ENCODE data around the gene DISC1.

DISC1 gene

DNA sequence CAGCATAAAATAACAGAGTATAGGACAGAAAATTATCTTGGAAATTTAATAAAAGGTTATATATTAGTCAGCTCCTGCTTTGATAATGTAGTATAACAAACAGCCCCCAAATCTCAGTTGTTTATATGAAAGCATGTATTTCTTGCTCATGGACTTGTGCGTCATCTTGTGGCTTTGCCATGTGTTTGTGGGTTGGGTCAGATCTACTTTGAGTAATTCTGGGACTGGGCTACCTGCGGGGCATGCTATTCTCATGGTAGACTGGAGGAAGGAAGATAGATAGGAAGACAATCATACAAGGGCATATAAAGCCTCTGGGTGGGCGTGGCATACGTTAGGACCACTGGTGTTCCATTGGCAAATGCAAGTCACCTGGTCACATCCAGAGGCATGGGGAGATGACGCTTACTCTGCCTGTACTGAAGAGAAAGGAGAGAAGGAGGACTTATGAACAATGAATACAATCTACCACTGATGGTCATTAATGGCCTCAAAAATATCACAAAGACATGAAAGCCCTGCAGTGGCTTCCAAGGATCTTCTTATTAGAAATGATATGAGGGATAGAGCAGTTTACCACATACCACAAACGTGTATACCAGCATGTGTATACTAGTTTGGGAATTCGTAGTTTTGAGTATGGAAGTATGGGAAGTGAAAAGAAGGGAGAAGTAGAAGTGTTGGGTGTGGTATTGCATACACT, 267.0 kb downstream of the DISC1 start:
- Histone ChIP-seq H4K20me1 (ENCODE audit: insufficient read depth, low read length) (no peaks in the 10 kb centered on the region), H3K4me2 (ENCODE audit: low read length) (no peak overlapping the region), H3K79me2 (ENCODE audit: low read length) (no peaks in the 10 kb centered on the region), H3K4me1 (ENCODE audit: low read length) (no peaks in the 10 kb centered on the region), H3K4me3 (ENCODE audit: low read length) (no peak overlapping the region), H2AFZ (ENCODE audit: low read depth, low read length) (no peak overlapping the region), H3K27me3 (ENCODE audit: low read depth, low read length) (peaks cover 13% of the 10 kb centered on the region; the same call in 1 of the 2 replicates), H3K9ac (ENCODE audit: low read length) (no peak overlapping the region), H3K9me3 (ENCODE audit: insufficient read depth, low read length) (no peaks in the 10 kb centered on the region), H3K36me3 (replicated peaks; ENCODE audit: low read depth, low read length) (no peaks in the 10 kb centered on the region), H3K27ac (ENCODE audit: low read length) (no peak overlapping the region)
- TF ChIP-seq, protein P1, sequence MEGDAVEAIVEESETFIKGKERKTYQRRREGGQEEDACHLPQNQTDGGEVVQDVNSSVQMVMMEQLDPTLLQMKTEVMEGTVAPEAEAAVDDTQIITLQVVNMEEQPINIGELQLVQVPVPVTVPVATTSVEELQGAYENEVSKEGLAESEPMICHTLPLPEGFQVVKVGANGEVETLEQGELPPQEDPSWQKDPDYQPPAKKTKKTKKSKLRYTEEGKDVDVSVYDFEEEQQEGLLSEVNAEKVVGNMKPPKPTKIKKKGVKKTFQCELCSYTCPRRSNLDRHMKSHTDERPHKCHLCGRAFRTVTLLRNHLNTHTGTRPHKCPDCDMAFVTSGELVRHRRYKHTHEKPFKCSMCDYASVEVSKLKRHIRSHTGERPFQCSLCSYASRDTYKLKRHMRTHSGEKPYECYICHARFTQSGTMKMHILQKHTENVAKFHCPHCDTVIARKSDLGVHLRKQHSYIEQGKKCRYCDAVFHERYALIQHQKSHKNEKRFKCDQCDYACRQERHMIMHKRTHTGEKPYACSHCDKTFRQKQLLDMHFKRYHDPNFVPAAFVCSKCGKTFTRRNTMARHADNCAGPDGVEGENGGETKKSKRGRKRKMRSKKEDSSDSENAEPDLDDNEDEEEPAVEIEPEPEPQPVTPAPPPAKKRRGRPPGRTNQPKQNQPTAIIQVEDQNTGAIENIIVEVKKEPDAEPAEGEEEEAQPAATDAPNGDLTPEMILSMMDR (IDR thresholded peaks at IDR 0.05; ENCODE audit: low read depth, low read length) = no peak
- TF ChIP-seq EZH2phosphoT487 (IDR thresholded peaks at IDR 0.05; ENCODE audit: low read depth) = no peak

DNA sequence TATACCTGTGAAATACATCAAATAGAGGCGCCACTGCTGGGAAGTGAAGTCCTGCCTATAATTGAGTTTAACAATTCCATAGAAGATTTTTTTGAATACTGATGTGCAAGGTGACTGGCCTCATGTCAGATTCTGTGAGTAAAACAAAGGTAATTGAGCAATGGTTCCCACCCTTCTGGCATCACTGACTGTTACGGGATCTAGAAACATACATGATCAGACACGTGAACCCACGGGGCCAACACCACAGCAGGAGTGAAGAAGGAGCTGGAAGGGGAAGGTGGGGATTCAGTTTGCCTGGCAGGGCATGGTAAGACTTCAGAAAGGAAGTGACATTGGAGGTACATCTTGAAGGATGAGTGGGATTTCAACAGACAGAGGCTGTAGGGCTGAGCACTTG, 270.2 kb downstream of the DISC1 start:
- Histone ChIP-seq H3K27ac (ENCODE audit: low read length) (no peak overlapping the region), H3K4me2 (ENCODE audit: low read length) (no peak overlapping the region), H3K9me3 (ENCODE audit: insufficient read depth, low read length) (no peaks in the 10 kb centered on the region), H3K79me2 (ENCODE audit: low read length) (no peaks in the 10 kb centered on the region), H3K36me3 (replicated peaks; ENCODE audit: low read depth, low read length) (no peaks in the 10 kb centered on the region), H3K4me3 (ENCODE audit: low read length) (no peak overlapping the region), H2AFZ (ENCODE audit: low read depth, low read length) (no peak overlapping the region), H3K9ac (ENCODE audit: low read length) (no peak overlapping the region), H3K4me1 (ENCODE audit: low read length) (no peaks in the 10 kb centered on the region), H3K27me3 (ENCODE audit: low read depth, low read length) (peaks cover 18% of the 10 kb centered on the region; the same call in 1 of the 2 replicates), H4K20me1 (ENCODE audit: insufficient read depth, low read length) (no peaks in the 10 kb centered on the region)
- no peak for TF ChIP-seq EZH2phosphoT487 (IDR thresholded peaks at IDR 0.05; ENCODE audit: low read depth)
- TF ChIP-seq, protein P1 (IDR thresholded peaks at IDR 0.05; ENCODE audit: low read depth, low read length) = no peak

DNA sequence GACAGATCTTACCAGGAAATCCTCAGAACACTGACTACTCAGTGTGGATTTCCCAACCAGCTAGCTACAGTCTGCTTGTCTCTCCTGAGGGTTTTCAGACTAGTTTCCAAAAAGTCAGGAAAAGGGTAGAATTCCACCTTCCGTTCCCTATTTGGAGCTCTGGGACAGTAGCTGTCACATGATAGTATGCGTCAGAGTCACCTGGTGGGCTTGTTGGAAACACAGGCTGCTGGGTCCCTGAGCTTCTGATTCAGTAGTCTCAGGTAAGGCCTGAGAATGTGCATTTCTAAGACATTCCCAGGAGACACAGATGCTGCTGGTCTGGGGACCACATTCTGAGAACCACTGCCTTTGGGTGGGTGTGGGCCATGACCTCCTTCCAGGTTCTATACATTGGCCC, 272.5 kb downstream of the DISC1 start:
- no peaks in the 10 kb centered on the region for H3K36me3 ChIP-seq (replicated peaks; ENCODE audit: low read depth, low read length)
- no peaks in the 10 kb centered on the region for H3K9me3 ChIP-seq (ENCODE audit: insufficient read depth, low read length)
- no peak overlapping the region for H2AFZ ChIP-seq (ENCODE audit: low read depth, low read length)
- H3K79me2 ChIP-seq (ENCODE audit: low read length) = no peaks in the 10 kb centered on the region
- no peak overlapping the region for H3K9ac ChIP-seq (ENCODE audit: low read length)
- no peak overlapping the region for H3K4me3 ChIP-seq (ENCODE audit: low read length)
- TF ChIP-seq, protein P1 (IDR thresholded peaks at IDR 0.05; ENCODE audit: low read depth, low read length) = no peak
- TF ChIP-seq EZH2phosphoT487 (IDR thresholded peaks at IDR 0.05; ENCODE audit: low read depth) = no peak
- peaks cover 12% of the 10 kb centered on the region; the same call in 1 of the 2 replicates for H3K27me3 ChIP-seq (ENCODE audit: low read depth, low read length)
- H3K4me2 ChIP-seq (ENCODE audit: low read length) = no peak overlapping the region
- H3K27ac ChIP-seq (ENCODE audit: low read length) = no peak overlapping the region
- no peaks in the 10 kb centered on the region for H3K4me1 ChIP-seq (ENCODE audit: low read length)
- H4K20me1 ChIP-seq (ENCODE audit: insufficient read depth, low read length) = no peaks in the 10 kb centered on the region

DNA sequence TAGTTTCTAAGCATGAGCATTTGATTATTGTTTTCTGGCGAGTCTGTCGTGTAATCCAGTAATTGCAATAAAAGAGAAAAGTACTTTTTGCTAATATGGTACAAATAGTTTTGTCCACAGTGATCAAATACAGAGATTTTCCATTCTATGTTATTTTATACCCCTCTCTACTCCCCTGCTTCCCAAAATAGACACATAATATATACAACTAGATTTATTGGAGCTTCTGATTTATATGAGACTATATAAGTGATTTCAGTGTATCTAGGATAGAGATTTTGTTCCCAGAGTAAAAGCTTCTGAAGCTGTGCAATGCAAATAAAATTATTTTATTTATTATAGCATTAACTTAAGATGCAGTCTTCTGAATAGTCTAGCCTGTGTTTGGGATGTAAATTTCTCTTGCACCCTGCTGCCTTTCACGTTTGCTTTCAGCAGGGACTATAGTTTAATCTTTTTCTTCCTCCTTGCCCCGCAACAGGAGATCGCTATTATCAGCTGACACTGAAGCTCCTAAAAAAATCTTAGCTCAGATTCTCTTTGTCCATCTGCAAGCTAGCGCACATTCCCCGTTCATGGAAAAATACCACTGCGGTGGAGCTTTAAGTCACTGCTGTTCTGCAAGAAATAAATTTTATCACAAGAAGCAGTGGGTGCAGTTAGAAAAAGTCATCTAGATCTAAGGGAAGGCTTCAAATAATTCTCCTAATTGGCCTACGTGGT, 273.3 kb downstream of the DISC1 start:
- TF ChIP-seq, protein P1 (IDR thresholded peaks at IDR 0.05; ENCODE audit: low read depth, low read length) = no peak
- no peak for TF ChIP-seq EZH2phosphoT487 (IDR thresholded peaks at IDR 0.05; ENCODE audit: low read depth)
- Histone ChIP-seq H3K4me2 (ENCODE audit: low read length) (no peak overlapping the region), H3K27me3 (ENCODE audit: low read depth, low read length) (peaks cover 12% of the 10 kb centered on the region; the same call in 1 of the 2 replicates), H4K20me1 (ENCODE audit: insufficient read depth, low read length) (no peaks in the 10 kb centered on the region), H2AFZ (ENCODE audit: low read depth, low read length) (no peak overlapping the region), H3K9ac (ENCODE audit: low read length) (no peak overlapping the region), H3K4me1 (ENCODE audit: low read length) (no peaks in the 10 kb centered on the region), H3K36me3 (replicated peaks; ENCODE audit: low read depth, low read length) (no peaks in the 10 kb centered on the region), H3K27ac (ENCODE audit: low read length) (no peak overlapping the region), H3K79me2 (ENCODE audit: low read length) (no peaks in the 10 kb centered on the region), H3K9me3 (ENCODE audit: insufficient read depth, low read length) (no peaks in the 10 kb centered on the region), H3K4me3 (ENCODE audit: low read length) (no peak overlapping the region)
